Measurements from ENCODE around the gene COL23A1.
A peak's percentile ranks its signal among the peaks of the same experiment; 100 is the strongest.

The COL23A1 gene

DNA sequence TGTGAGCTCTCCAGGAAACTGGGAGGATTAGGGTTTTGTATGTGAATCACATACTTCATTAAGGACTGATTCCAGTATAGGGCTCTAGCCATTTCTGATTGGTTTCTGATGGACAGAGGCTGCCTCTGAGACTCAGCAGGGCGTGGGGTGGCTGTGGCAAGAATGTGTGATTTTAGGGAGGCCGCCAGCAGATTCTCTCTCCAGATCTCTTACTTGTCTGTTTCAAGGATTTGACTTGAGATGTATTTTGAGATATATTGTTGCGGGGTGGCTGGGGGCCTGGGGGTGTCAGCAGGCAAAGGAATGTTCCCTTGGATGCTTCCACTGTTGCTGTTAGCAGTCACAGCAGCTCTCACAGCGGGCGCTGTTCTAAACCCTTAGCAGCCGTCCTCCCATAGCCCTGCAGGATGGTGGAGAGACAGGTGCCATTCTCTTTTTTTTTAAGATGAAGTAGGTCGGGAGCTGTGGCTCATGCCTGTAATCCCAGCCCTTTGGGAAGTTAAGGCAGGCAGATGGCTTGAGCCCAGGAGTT, 393.8 kb downstream of the COL23A1 start:
- Histone ChIP-seq H3K36me3 (ENCODE audit: control insufficient read depth in 2 of 2, insufficient read depth in 1 of 2, low read length in 2 of 2) (no peaks in the 10 kb centered on the region), H3K27ac (ENCODE audit: extremely low read depth, low read depth, low read length) (no peak overlapping the region), H3K9me3 (ENCODE audit: control insufficient read depth, insufficient read depth, low read depth, low read length) (no peaks in the 10 kb centered on the region), H3K4me1 (ENCODE audit: control insufficient read depth, insufficient read depth, low read length) (no peaks in the 10 kb centered on the region), H3K4me3 (ENCODE audit: low read depth, low read length) (no peak overlapping the region)
- TF ChIP-seq ZNF768 (tag by site-specific recombination; IDR thresholded peaks at IDR 0.05) (no peak), ZIC2 (tag by site-specific recombination; IDR thresholded peaks at IDR 0.05) (peak; percentile 22; the same call in 1 of the 2 replicates)
- POLR2A ChIA-PET = interaction anchor here (1.4 kb wide), 1 partner anchor 8 kb away, joined by 5 read pairs; the partner anchor contains the start of gene HNRNPAB
- CTCF ChIA-PET = interaction anchor here (0.5 to 1.2 kb wide), 3 partner anchors 12 to 39 kb away, joined by 3 to 4 read pairs (median 3); no protein-coding TSS in a partner anchor

- H3K9me3 ChIP-seq (ENCODE audit: control insufficient read depth, insufficient read depth, low read depth, low read length) = no peaks in the 10 kb centered on the region
- TF ChIP-seq ZSCAN23 (tag by site-specific recombination; IDR thresholded peaks at IDR 0.05) (no peak), ZIC2 (tag by site-specific recombination; IDR thresholded peaks at IDR 0.05) (peak; percentile 83)
- ChIA-PET CTCF (no interaction called here), POLR2A (no interaction called here)
- no peaks in the 10 kb centered on the region for H3K36me3 ChIP-seq (ENCODE audit: control insufficient read depth in 2 of 2, insufficient read depth in 1 of 2, low read length in 2 of 2)
- H3K27ac ChIP-seq (ENCODE audit: extremely low read depth, low read depth, low read length) = no peak overlapping the region
- H3K4me1 ChIP-seq (ENCODE audit: control insufficient read depth, insufficient read depth, low read length) = no peaks in the 10 kb centered on the region
- no peak overlapping the region for H3K4me3 ChIP-seq (ENCODE audit: low read depth, low read length)
Observed at GRCh38 chr5:178194026-178194425, 396.2 kb downstream of the COL23A1 start.

DNA sequence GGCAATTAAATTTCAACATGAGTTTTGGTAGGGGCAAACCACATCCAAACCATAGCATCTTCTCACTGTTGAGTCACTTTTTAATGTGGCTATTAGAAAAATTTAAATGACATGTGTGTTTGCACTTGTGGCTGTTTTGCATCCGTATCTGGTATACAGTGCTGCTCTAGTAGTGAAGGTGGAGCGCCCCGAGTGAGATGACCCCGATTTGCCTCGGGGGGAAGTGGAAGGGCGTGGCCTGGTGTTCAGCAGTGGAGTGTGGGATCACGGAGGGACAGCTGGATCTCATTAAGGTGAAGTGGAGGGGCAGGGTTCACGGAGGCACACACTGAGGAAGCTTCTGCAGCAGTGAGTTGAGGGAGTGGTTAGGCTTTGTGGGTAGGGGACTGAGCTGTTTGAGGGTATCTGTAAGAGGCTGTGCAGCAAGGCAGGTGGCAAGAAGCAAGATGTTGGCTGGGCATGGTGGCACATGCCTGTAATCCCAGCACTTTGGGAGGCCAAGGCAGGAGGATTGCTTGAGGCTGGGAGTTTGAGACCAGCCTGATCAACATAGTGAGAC, 396.9 kb downstream of the COL23A1 start:
- no peak for TF ChIP-seq ZNF548 (tag by site-specific recombination; IDR thresholded peaks at IDR 0.05)
- no peak for TF ChIP-seq YY2 (tag by site-specific recombination; IDR thresholded peaks at IDR 0.05)
- TF ChIP-seq, protein P1, sequence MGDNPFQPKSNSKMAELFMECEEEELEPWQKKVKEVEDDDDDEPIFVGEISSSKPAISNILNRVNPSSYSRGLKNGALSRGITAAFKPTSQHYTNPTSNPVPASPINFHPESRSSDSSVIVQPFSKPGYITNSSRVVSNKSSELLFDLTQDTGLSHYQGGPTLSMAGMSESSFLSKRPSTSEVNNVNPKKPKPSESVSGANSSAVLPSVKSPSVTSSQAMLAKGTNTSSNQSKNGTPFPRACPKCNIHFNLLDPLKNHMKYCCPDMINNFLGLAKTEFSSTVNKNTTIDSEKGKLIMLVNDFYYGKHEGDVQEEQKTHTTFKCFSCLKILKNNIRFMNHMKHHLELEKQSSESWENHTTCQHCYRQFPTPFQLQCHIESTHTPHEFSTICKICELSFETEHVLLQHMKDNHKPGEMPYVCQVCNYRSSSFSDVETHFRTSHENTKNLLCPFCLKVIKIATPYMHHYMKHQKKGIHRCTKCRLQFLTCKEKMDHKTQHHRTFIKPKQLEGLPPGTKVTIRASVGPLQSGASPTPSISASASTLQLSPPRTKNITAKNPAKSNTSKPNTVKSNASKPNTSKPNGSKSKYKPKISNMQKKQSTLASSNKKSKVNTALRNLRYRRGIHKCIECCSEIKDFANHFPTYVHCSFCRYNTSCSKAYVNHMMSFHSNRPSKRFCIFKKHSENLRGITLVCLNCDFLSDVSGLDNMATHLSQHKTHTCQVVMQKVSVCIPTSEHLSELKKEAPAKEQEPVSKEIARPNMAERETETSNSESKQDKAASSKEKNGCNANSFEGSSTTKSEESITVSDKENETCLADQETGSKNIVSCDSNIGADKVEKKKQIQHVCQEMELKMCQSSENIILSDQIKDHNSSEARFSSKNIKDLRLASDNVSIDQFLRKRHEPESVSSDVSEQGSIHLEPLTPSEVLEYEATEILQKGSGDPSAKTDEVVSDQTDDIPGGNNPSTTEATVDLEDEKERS (tag by site-specific recombination; IDR thresholded peaks at IDR 0.05) = no peak
- TF ChIP-seq ZNF621 (tag by site-specific recombination; IDR thresholded peaks at IDR 0.05) = no peak
- TF ChIP-seq GLIS2 (tag by site-specific recombination; IDR thresholded peaks at IDR 0.05) = no peak
- TF ChIP-seq MYNN (tag by site-specific recombination; IDR thresholded peaks at IDR 0.05; ENCODE audit: borderline replicate concordance) = no peak
- TF ChIP-seq GLI4 (tag by site-specific recombination; IDR thresholded peaks at IDR 0.05) = no peak
- TF ChIP-seq ZNF560 (tag by site-specific recombination; IDR thresholded peaks at IDR 0.05; ENCODE audit: borderline replicate concordance) = no peak
- no peak for TF ChIP-seq ZNF561 (tag by site-specific recombination; IDR thresholded peaks at IDR 0.05; ENCODE audit: borderline replicate concordance)
- Histone ChIP-seq H3K9me3 (ENCODE audit: control insufficient read depth, insufficient read depth, low read depth, low read length) (no peaks in the 10 kb centered on the region), H3K27ac (ENCODE audit: extremely low read depth, low read depth, low read length) (no peak overlapping the region), H3K36me3 (ENCODE audit: control insufficient read depth in 2 of 2, insufficient read depth in 1 of 2, low read length in 2 of 2) (no peaks in the 10 kb centered on the region), H3K4me3 (ENCODE audit: low read depth, low read length) (no peak overlapping the region), H3K4me1 (ENCODE audit: control insufficient read depth, insufficient read depth, low read length) (no peaks in the 10 kb centered on the region)
- ChIA-PET CTCF (no interaction called here), POLR2A (interaction anchor here (2.0 kb wide), 1 partner anchor 11 kb away, joined by 6 read pairs; the partner anchor contains the start of gene HNRNPAB)

DNA sequence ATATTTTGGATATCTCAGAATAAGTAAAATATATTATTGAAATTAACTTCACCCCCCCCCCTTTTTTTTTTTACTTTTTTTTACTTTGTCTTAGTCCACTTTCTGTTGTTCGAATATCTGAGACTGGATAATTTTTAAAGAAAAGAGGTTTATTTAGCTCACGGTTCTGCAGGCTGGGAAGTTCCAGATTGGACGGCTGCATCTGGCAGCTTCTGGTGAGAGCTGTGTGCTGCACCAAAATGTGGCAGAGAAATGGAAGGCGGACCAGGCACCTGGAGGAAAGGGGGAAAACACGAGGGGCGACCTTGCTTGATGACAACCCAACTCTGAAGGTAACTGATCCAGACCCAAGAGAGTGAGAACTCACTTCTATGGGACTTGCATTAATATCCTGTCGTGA, 397.4 kb downstream of the COL23A1 start:
- H3K4me1 ChIP-seq (ENCODE audit: control insufficient read depth, insufficient read depth, low read length) = no peaks in the 10 kb centered on the region
- CTCF ChIA-PET = no interaction called here
- no peak overlapping the region for H3K4me3 ChIP-seq (ENCODE audit: low read depth, low read length)
- POLR2A ChIA-PET = interaction anchor here (2.0 kb wide), 1 partner anchor 11 kb away, joined by 6 read pairs; the partner anchor contains the start of gene HNRNPAB
- no peak for TF ChIP-seq ZNF16 (tag by site-specific recombination; IDR thresholded peaks at IDR 0.05; ENCODE audit: low read depth)
- TF ChIP-seq SETDB1 (IDR thresholded peaks at IDR 0.05; ENCODE audit: insufficient read length, low read length) = peak; percentile 32
- no peaks in the 10 kb centered on the region for H3K9me3 ChIP-seq (ENCODE audit: control insufficient read depth, insufficient read depth, low read depth, low read length)
- no peaks in the 10 kb centered on the region for H3K36me3 ChIP-seq (ENCODE audit: control insufficient read depth in 2 of 2, insufficient read depth in 1 of 2, low read length in 2 of 2)
- no peak overlapping the region for H3K27ac ChIP-seq (ENCODE audit: extremely low read depth, low read depth, low read length)

Measured in HEK293 (cell line).